HepG2 (cell line): Measurements from ENCODE around the gene MAP1LC3B. TPM values are rescaled to one million over a fixed set of nuclear protein-coding genes. Genes with fewer than 3 reads are reported as not detected.
A peak's percentile ranks its signal among the peaks of the same experiment; 100 is the strongest.

Source experiments
- AKAP8 ChIP-seq: sonication (generic); formaldehyde crosslinking; IDR thresholded peaks from 2 replicates; pipeline ENCODE4 v1.5.1; 2020; ENCODE audit warnings: mild to moderate bottlenecking, missing genetic modification reagents
- ASH2L ChIP-seq: fragments of 300-600, 200-600 bp; sonication (generic); IDR thresholded peaks from 2 replicates; pipeline ENCODE4 v1.7.0; 2017; ENCODE audit warnings: low read depth, mild to moderate bottlenecking, moderate library complexity, mixed read lengths, low read length; ENCODE audit not compliant: insufficient read length
- BRD4 ChIP-seq: sonication (generic); formaldehyde crosslinking; IDR thresholded peaks from 2 replicates; pipeline ENCODE4 v1.4.0; 2020; ENCODE audit warnings: missing genetic modification reagents
- CHD4 ChIP-seq: fragments of 200-600 bp; sonication (generic); IDR thresholded peaks from 2 replicates; pipeline ENCODE4 v1.7.0; 2017; ENCODE audit warnings: mild to moderate bottlenecking, low read length, borderline replicate concordance
- FOXJ3 ChIP-seq: sonication (generic); formaldehyde crosslinking; IDR thresholded peaks from 2 replicates; pipeline ENCODE4 v1.4.0; 2020; ENCODE audit warnings: missing genetic modification reagents, mild to moderate bottlenecking, borderline replicate concordance
- HDAC6 ChIP-seq: fragments of 200-600 bp; sonication (generic); IDR thresholded peaks from 2 replicates; pipeline ENCODE4 v1.7.0; 2017; ENCODE audit warnings: mild to moderate bottlenecking, antibody characterized with exemption, low read length, low read depth
- HNF4A ChIP-seq: sonication (generic); formaldehyde crosslinking; IDR thresholded peaks from 2 replicates; pipeline ENCODE4 v1.4.0; 2020; ENCODE audit warnings: missing genetic modification reagents
- ISX ChIP-seq: sonication (generic); formaldehyde crosslinking; conservative IDR thresholded peaks from 2 replicates; pipeline ENCODE4 v1.5.0; 2020; ENCODE audit warnings: missing genetic modification reagents
- NFIB ChIP-seq: sonication (generic); formaldehyde crosslinking; IDR thresholded peaks from 2 replicates; pipeline ENCODE4 v1.9.0; 2021; ENCODE audit warnings: missing genetic modification reagents, mild to moderate bottlenecking, borderline replicate concordance
- PRPF4 ChIP-seq: fragments of 200-400 bp; formaldehyde crosslinking; IDR thresholded peaks from 2 replicates; pipeline ENCODE4 v1.6.1; 2016; ENCODE audit warnings: low read length, low read depth; ENCODE audit not compliant: poor library complexity, severe bottlenecking
- RBM39 ChIP-seq: fragments of 200-400 bp; formaldehyde crosslinking; IDR thresholded peaks from one replicate; pipeline ENCODE4 v1.6.1; 2018; ENCODE audit warnings: antibody characterized with exemption, mild to moderate bottlenecking, low read depth, low read length; ENCODE audit not compliant: poor library complexity, severe bottlenecking
- SP1 ChIP-seq, 2 experiments: fragments of 450-650 bp in 1 of 2; sonication (generic) in 1 of 2; formaldehyde crosslinking in 1 of 2; IDR thresholded peaks; 2 replicates each; pipeline versions ENCODE4 v1.4.0 to v1.6.1; 2016 to 2020; ENCODE audit warnings: missing genetic modification reagents in 1 of 2
- TRIM22 ChIP-seq: fragments of 450-650 bp; IDR thresholded peaks from 2 replicates; pipeline ENCODE4 v1.6.1; 2017
- ZBTB10 ChIP-seq: sonication (generic); formaldehyde crosslinking; IDR thresholded peaks from 2 replicates; pipeline ENCODE4 v1.4.0; 2020; ENCODE audit warnings: missing genetic modification reagents, borderline replicate concordance
- ZBTB14 ChIP-seq: sonication (generic); formaldehyde crosslinking; IDR thresholded peaks from 2 replicates; pipeline ENCODE4 v1.4.0; 2020; ENCODE audit warnings: missing genetic modification reagents
- ZNF256 ChIP-seq: sonication (generic); formaldehyde crosslinking; conservative IDR thresholded peaks from 2 replicates; pipeline ENCODE4 v1.4.0; 2020; ENCODE audit warnings: missing genetic modification reagents
- ZNF274 ChIP-seq: sonication (generic); formaldehyde crosslinking; IDR thresholded peaks from 2 replicates; pipeline ENCODE4 v1.5.1; 2020; ENCODE audit warnings: mild to moderate bottlenecking, missing genetic modification reagents
- ZNF350 ChIP-seq: sonication (generic); formaldehyde crosslinking; IDR thresholded peaks from 2 replicates; pipeline ENCODE4 v1.4.0; 2020; ENCODE audit warnings: mild to moderate bottlenecking, low read depth, missing genetic modification reagents, borderline replicate concordance
- ZNF790 ChIP-seq: sonication (generic); formaldehyde crosslinking; IDR thresholded peaks from 2 replicates; pipeline ENCODE4 v1.8.0; 2022; ENCODE audit warnings: missing genetic modification reagents, mild to moderate bottlenecking, borderline replicate concordance
- ZNF792 ChIP-seq: IDR thresholded peaks from 2 replicates; pipeline ENCODE4 v1.6.1; 2016
- ZXDC ChIP-seq: sonication (generic); formaldehyde crosslinking; IDR thresholded peaks from 2 replicates; pipeline ENCODE4 v1.5.0; 2020; ENCODE audit warnings: mild to moderate bottlenecking, missing genetic modification reagents
- polyA plus RNA-seq, 8 experiments: library from polyadenylated mRNA; depleted of rRNA in 3 of 8; stranded (reverse) in 7 of 8; unstranded in 1 of 8; fragments of >200 nt; fragmentation: Illumina TruSeq in 4 of 8; extraction: Trizol in 4 of 8; gene quantifications; 2 replicates each; pipeline versions ENCODE4 v1.2.1 to v1.2.3, GENCODE V29; 2011 to 2016; ENCODE audit warnings: low read depth in 4 of 8, missing spikeins in 1 of 8, mixed read lengths in 1 of 8; ENCODE audit not compliant: insufficient read depth in 1 of 8
- total RNA-seq, 5 experiments: library from RNA; depleted of rRNA; stranded (reverse); fragments of >200 nt; fragmentation: Illumina TruSeq; extraction: Trizol; gene quantifications; 2 replicates each; pipeline ENCODE4 v1.2.3, GENCODE V29; 2016; ENCODE audit warnings: low read depth in 1 of 5

Gene MAP1LC3B
- total and polyA plus RNA-seq, 2 of the 13 experiments (the other 11 are each of a cell fraction or from before 2014, with no cell fraction given), result 15.7 to 37.4 TPM

GRCh38 chr16:87387942-87388817 is 4.0 kb upstream of the MAP1LC3B start (continued):
- no peak for TF ChIP-seq ZXDC
- TF ChIP-seq TRIM22, result no peak
- 0 out of 2 replicates have a peak, but pooled peaks have one; percentile 17 for TF ChIP-seq ZNF256 (CRISPR knock-in tag)
- TF ChIP-seq SP1 (IDR thresholded peaks at IDR 0.05), result no peak
- TF ChIP-seq SP1 (CRISPR knock-in tag; IDR thresholded peaks at IDR 0.05), result peak; percentile 89
- peak; percentile 53 for TF ChIP-seq HNF4A (CRISPR knock-in tag)
- TF ChIP-seq RBM39, result no peak
- no peak for TF ChIP-seq ISX (CRISPR knock-in tag)
- TF ChIP-seq ZNF274 (CRISPR knock-in tag), result no peak
- no peak; the same call in 1 of the 2 replicates for TF ChIP-seq ZNF792 (CRISPR knock-in tag)
- no peak for TF ChIP-seq NFIB (CRISPR knock-in tag)
- TF ChIP-seq CHD4, result no peak
- TF ChIP-seq BRD4, result no peak
- peak; percentile 97 for TF ChIP-seq FOXJ3 (CRISPR knock-in tag)
- TF ChIP-seq ASH2L, result peak; percentile 51
- no peak for TF ChIP-seq AKAP8 (CRISPR knock-in tag)
- TF ChIP-seq ZNF350 (CRISPR knock-in tag), result peak; percentile 82; the same call in 1 of the 2 replicates
- no peak for TF ChIP-seq ZNF790 (CRISPR knock-in tag)
- TF ChIP-seq ZBTB14, result no peak
- peak; percentile 18; the same call in 1 of the 2 replicates for TF ChIP-seq ZBTB10 (CRISPR knock-in tag)
- TF ChIP-seq PRPF4, result no peak
- no peak for TF ChIP-seq HDAC6
